G401 (cell line): ENCODE data around the gene KCNJ4. TPM values are rescaled to one million over a fixed set of nuclear protein-coding genes. Genes with fewer than 3 reads are reported as not detected.
A peak's percentile ranks its signal among the peaks of the same experiment; 100 is the strongest.

ENCODE experiments used
- DNase-seq: peaks from one replicate; pipeline ENCODE4 v3.0.0-alpha.2; 2015; ENCODE audit warnings: low spot score
- in situ Hi-C: cut with HindIII; loops from 2 replicates; pipeline ENCODE4 v1.10.0; 2016; ENCODE audit warnings: low sequenced_read_pairs, mixed read lengths
- total RNA-seq: library from RNA; depleted of rRNA; stranded (reverse); fragments of >200 nt; shearing (Covaris generic); gene quantifications from 2 replicates; pipeline ENCODE4 v1.2.3, GENCODE V29; 2014

KCNJ4 gene
- total RNA-seq, 1 experiment from 2014 or later: 37.9 TPM

- in situ Hi-C loops: no loop called here
- no peak for DNase-seq
These were observed 702 bp upstream of the KCNJ4 start for GRCh38 chr22:38455530-38456271.

- in situ Hi-C loops: no loop called here
- no peak for DNase-seq
These were observed 485 bp downstream of the KCNJ4 start for GRCh38 chr22:38454353-38455075.

GRCh38 chr22:38453996-38454352, 1.0 kb downstream of the KCNJ4 start:
- no peak for DNase-seq
- in situ Hi-C loops: no loop called here

GRCh38 chr22:38453066-38453672, 1.8 kb downstream of the KCNJ4 start:
- in situ Hi-C loops: no loop called here
- DNase-seq: no peak

GRCh38 chr22:38452373-38453065, 2.5 kb downstream of the KCNJ4 start:
- peak; percentile 66 for DNase-seq
- in situ Hi-C loops: no loop called here

- DNase-seq: no peak
- in situ Hi-C loops: no loop called here
These were observed 3.1 kb downstream of the KCNJ4 start for GRCh38 chr22:38451864-38452263.

GRCh38 chr22:38451404-38451803, 3.6 kb downstream of the KCNJ4 start:
- in situ Hi-C loops: no loop called here
- no peak for DNase-seq

GRCh38 chr22:38450234-38450797, 4.7 kb downstream of the KCNJ4 start:
- in situ Hi-C loops: no loop called here

GRCh38 chr22:38449776-38450175, 5.2 kb downstream of the KCNJ4 start:
- no peak for DNase-seq
- in situ Hi-C loops: no loop called here

More at GRCh38 chr22:38450234-38450797, 4.7 kb downstream of the KCNJ4 start:
- no peak for DNase-seq

GRCh38 chr22:38448945-38449745, 5.9 kb downstream of the KCNJ4 start:
- in situ Hi-C loops: no loop called here

GRCh38 chr22:38446018-38446601, 8.9 kb downstream of the KCNJ4 start:
- no peak for DNase-seq
- in situ Hi-C loops: no loop called here

More at GRCh38 chr22:38448945-38449745, 5.9 kb downstream of the KCNJ4 start:
- DNase-seq: no peak

GRCh38 chr22:38444783-38445182, 10.2 kb downstream of the KCNJ4 start:
- in situ Hi-C loops: no loop called here
- no peak for DNase-seq

GRCh38 chr22:38443628-38444521, 11.1 kb downstream of the KCNJ4 start:
- in situ Hi-C loops: no loop called here

GRCh38 chr22:38442967-38443627, 11.9 kb downstream of the KCNJ4 start:
- no peak for DNase-seq
- in situ Hi-C loops: no loop called here

More at GRCh38 chr22:38443628-38444521, 11.1 kb downstream of the KCNJ4 start:
- no peak for DNase-seq

GRCh38 chr22:38441620-38442287, 13.2 kb downstream of the KCNJ4 start:
- in situ Hi-C loops: no loop called here
- DNase-seq: no peak

- in situ Hi-C loops: no loop called here
These were observed 14.2 kb downstream of the KCNJ4 start for GRCh38 chr22:38440747-38441350.

More at GRCh38 chr22:38440747-38441350, 14.2 kb downstream of the KCNJ4 start:
- no peak for DNase-seq
